Cardiac ventricle fibroblast (primary cell): ENCODE measurements around the gene PSAP. TPM values are rescaled to one million over a fixed set of nuclear protein-coding genes. Genes with fewer than 3 reads are reported as not detected.

Experiments
- total RNA-seq: library from RNA; depleted of rRNA; stranded (reverse); fragments of >200 nt; gene quantifications from 2 replicates; pipeline ENCODE4 v1.2.3, GENCODE V29; 2015

The PSAP gene
- 1,503 and 1,504 TPM in 2 replicates for total RNA-seq

DNA sequence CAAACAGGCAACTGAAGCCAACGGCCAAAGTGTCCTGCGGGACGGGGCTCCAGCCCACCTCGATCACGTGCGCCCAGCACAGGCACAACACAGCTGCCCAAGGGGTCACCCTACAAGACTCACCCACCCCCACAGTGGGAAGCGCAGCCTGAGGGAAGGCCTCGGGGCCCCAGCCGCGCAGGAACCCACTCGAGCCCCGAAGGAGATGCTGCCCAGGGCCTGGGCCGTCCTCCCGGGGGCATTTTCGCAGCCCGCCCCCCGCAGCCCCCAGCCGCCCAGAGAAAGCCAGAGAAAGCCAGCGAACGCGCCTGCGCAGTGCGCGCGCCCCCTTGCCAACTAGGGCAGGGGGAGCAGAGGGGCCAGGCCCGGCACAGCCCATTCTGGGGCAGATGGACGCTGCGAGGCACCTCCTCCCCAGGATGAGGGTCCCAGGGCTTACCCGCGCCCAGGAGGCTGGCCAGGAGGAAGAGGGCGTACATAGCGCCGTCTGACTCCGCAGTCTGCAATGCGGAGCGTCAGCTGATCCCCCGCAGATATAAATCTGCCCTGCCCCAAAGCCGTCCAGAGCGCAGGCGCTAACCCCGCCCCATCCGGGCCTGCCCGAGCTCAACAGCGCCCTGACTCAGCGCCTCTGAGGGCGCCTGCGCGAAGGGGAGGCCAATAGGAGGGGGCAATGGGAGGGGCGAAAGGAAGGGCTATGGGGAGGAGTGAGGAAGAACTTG, at the start of gene PSAP:
PSAP (minus strand) TSS at position 509 of the 722 bp plus-strand sequence; CDS start at position 479, 30 bp downstream.

DNA sequence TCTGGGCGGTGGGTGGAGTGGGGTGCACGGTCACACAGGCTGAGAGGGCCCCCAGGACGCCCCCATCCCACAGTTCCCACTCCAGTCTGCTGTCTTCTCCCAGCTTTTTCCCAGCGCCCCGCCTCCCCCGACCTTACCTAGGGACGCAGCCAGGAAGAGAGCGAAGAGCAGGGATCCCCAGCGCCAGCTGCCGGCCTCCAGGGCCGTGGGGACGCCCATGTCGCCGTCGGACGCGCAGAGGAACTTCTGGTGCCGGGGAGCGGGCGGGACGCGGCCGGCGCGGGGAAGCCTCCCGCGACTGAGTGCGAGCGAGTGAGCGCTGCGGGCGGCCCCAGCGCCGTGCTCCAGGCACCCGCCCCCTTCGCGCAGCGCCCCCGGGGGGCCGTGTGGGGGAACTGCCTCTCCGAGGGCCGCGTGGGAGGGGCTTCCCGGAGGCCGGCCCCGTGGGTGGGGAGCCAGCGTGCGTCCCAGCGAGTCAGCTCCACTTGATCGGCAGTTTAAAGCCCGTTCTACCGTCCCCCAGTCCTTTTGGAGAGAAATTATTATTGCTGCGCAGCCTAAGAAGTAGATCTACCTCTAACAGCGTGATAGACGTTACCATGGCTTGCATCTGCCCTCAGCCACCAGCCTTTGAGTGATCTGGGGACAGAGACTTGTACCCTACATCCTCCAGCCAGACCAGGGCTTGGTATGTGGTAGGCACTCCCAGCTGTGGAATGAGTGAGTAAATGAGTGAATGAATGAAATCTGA, 77.7 kb downstream of the PSAP start, which contains the start of gene VSIR:
VSIR (minus strand) TSS at position 300 of the 751 bp plus-strand sequence; CDS start at position 219, 81 bp downstream.

Other genes with a start within 250 kb of the PSAP start
- gene C10orf105, start 131.5 kb downstream of the PSAP start, total RNA-seq, result 0.06 TPM in 1 of 2 replicates, not detected in the other
- 9.2 and 11.9 TPM in 2 replicates for gene VSIR, start 77.7 kb downstream of the PSAP start, total RNA-seq
- gene CHST3, start 113.1 kb upstream of the PSAP start, total RNA-seq, result 12.8 and 13.4 TPM in 2 replicates
- 1.4 TPM in 2 replicates for gene SPOCK2, start 237.3 kb upstream of the PSAP start, total RNA-seq